ENCODE data around the gene PRSS27.

DNA sequence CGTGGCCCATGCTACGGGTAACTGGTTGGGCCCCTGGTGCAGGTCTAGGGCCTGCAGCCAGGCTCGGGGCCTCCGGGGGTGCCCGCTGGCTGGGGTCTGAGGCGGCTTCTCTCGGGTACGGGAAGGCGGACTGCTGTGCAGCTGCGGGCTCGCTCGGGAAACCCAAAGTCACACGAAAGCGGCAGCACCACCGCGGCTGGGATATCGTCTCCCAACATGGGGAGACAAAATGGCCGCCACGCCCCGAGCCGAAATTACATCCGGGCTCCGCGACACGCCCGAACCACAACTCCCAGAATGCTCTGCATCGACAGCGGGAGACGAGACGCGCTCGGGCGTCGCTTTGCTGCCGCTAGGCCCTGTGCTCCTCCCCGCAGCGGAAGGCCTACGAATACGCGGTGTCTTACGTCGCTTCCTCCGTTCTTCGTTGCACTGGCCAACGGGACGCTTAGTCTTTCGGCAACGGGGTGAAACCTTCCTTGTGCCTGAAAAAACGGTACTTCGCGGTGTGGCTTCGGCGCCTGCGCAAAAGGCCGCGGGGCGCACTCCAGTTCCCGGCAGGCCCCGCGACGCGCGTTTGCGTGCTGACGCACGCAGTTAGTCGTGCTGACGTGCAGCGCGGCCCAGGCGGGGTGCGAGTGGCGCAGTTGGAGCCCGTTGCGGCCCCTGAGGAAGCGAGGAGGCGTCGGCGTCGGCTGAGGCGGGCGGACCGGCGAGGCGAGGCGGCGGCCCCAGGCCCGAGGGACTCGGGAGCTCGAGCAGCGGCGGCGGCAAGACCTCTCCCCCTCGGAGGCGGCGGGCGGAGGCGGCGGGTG, 32.2 kb upstream of the PRSS27 start, which contains the start of gene SRRM2:
- TF ChIP-seq, protein P1, sequence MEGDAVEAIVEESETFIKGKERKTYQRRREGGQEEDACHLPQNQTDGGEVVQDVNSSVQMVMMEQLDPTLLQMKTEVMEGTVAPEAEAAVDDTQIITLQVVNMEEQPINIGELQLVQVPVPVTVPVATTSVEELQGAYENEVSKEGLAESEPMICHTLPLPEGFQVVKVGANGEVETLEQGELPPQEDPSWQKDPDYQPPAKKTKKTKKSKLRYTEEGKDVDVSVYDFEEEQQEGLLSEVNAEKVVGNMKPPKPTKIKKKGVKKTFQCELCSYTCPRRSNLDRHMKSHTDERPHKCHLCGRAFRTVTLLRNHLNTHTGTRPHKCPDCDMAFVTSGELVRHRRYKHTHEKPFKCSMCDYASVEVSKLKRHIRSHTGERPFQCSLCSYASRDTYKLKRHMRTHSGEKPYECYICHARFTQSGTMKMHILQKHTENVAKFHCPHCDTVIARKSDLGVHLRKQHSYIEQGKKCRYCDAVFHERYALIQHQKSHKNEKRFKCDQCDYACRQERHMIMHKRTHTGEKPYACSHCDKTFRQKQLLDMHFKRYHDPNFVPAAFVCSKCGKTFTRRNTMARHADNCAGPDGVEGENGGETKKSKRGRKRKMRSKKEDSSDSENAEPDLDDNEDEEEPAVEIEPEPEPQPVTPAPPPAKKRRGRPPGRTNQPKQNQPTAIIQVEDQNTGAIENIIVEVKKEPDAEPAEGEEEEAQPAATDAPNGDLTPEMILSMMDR (conservative IDR thresholded peaks at IDR 0.05 in 1 of 2, IDR thresholded peaks at IDR 0.05 in 1 of 2; ENCODE audit: low read depth in 1 of 2, low read length in 2 of 2) = no peak
- no peak for TF ChIP-seq EZH2 (IDR thresholded peaks at IDR 0.05; ENCODE audit: low read length, missing control alignments)
